HepG2 (cell line): Measurements from ENCODE around the gene PROX1. TPM values are rescaled to one million over a fixed set of nuclear protein-coding genes. Genes with fewer than 3 reads are reported as not detected.

ENCODE experiments used
- ARNTL ChIP-seq: sonication (generic); formaldehyde crosslinking; IDR thresholded peaks from 2 replicates; pipeline ENCODE4 v1.4.0; 2020; ENCODE audit warnings: mild to moderate bottlenecking, missing genetic modification reagents
- RBAK ChIP-seq: sonication (generic); formaldehyde crosslinking; IDR thresholded peaks from 2 replicates; pipeline ENCODE4 v1.5.1; 2020; ENCODE audit warnings: mild to moderate bottlenecking, missing genetic modification reagents
- ZBTB4 ChIP-seq: sonication (generic); formaldehyde crosslinking; IDR thresholded peaks from 2 replicates; pipeline ENCODE4 v1.4.0; 2020; ENCODE audit warnings: missing genetic modification reagents, mild to moderate bottlenecking, borderline replicate concordance
- ZFP91 ChIP-seq: sonication (generic); formaldehyde crosslinking; IDR thresholded peaks from 2 replicates; pipeline ENCODE4 v1.9.0; 2022; ENCODE audit warnings: missing genetic modification reagents, mild to moderate bottlenecking, borderline replicate concordance
- ZNF260 ChIP-seq: sonication (generic); formaldehyde crosslinking; IDR thresholded peaks from 2 replicates; pipeline ENCODE4 v1.4.0; 2020; ENCODE audit warnings: missing genetic modification reagents, low read depth, mild to moderate bottlenecking, borderline replicate concordance
- ZNF501 ChIP-seq: sonication (generic); formaldehyde crosslinking; IDR thresholded peaks from 2 replicates; pipeline ENCODE4 v1.5.1; 2020; ENCODE audit warnings: mild to moderate bottlenecking, moderate library complexity, missing genetic modification reagents
- ZNF580 ChIP-seq: IDR thresholded peaks from 2 replicates; pipeline ENCODE4 v1.6.1; 2016; ENCODE audit warnings: low read depth, borderline replicate concordance
- ZNF740 ChIP-seq: sonication (generic); formaldehyde crosslinking; IDR thresholded peaks from 2 replicates; pipeline ENCODE4 v1.4.0; 2020; ENCODE audit warnings: missing genetic modification reagents
- ZNF782 ChIP-seq: sonication (generic); formaldehyde crosslinking; IDR thresholded peaks from 2 replicates; pipeline ENCODE4 v1.4.0; 2020; ENCODE audit warnings: missing genetic modification reagents, mild to moderate bottlenecking, borderline replicate concordance
- polyA plus RNA-seq, 8 experiments: library from polyadenylated mRNA; depleted of rRNA in 3 of 8; stranded (reverse) in 7 of 8; unstranded in 1 of 8; fragments of >200 nt; fragmentation: Illumina TruSeq in 4 of 8; extraction: Trizol in 4 of 8; gene quantifications; 2 replicates each; pipeline versions ENCODE4 v1.2.1 to v1.2.3, GENCODE V29; 2011 to 2016; ENCODE audit warnings: low read depth in 4 of 8, missing spikeins in 1 of 8, mixed read lengths in 1 of 8; ENCODE audit not compliant: insufficient read depth in 1 of 8
- total RNA-seq, 5 experiments: library from RNA; depleted of rRNA; stranded (reverse); fragments of >200 nt; fragmentation: Illumina TruSeq; extraction: Trizol; gene quantifications; 2 replicates each; pipeline ENCODE4 v1.2.3, GENCODE V29; 2016; ENCODE audit warnings: low read depth in 1 of 5

PROX1 gene
- total and polyA plus RNA-seq, 2 of the 13 experiments (the other 11 are each of a cell fraction or from before 2014, with no cell fraction given), result 12.3 to 30.2 TPM

- TF ChIP-seq ZNF740 (peak; percentile 75), ZNF501 (CRISPR knock-in tag) (peak; percentile 50; the same call in 1 of the 2 replicates), ZBTB4 (0 out of 2 replicates have a peak, but pooled peaks have one; percentile 34), ZNF260 (CRISPR knock-in tag) (no peak), ZNF580 (CRISPR knock-in tag) (no peak), ARNTL (CRISPR knock-in tag) (no peak), ZFP91 (CRISPR knock-in tag) (no peak), ZNF782 (CRISPR knock-in tag) (no peak), RBAK (CRISPR knock-in tag) (no peak)
Observed at GRCh38 chr1:213984387-213985208, 3.2 kb upstream of the PROX1 start (continued).
